Measurements from ENCODE around the gene MYF5. TPM values are rescaled to one million over a fixed set of nuclear protein-coding genes. Genes with fewer than 3 reads are reported as not detected.

The MYF5 gene
- total RNA-seq, 2 experiments from 2014 or later: not detected

- ChIA-PET POLR2A (no interaction called here), CTCF (no interaction called here)
- no peak for ATAC-seq
- no peak for TF ChIP-seq CTCF (IDR thresholded peaks at IDR 0.05)
- Mint-ChIP-seq H3K4me1 (ENCODE audit: low read depth) (no peaks in the 10 kb centered on the region), H3K27ac (no peak overlapping the region), H3K27me3 (no peaks in the 10 kb centered on the region), H3K36me3 (ENCODE audit: low read depth) (no peaks in the 10 kb centered on the region), H3K4me3 (no peak overlapping the region), H3K9me3 (no peaks in the 10 kb centered on the region)
- DNase-seq: no peak
- intact Hi-C loops (cut with micrococcal nuclease): no loop called here
Measured at GRCh38 chr12:80756875-80757274, 40.2 kb downstream of the MYF5 start.

DNA sequence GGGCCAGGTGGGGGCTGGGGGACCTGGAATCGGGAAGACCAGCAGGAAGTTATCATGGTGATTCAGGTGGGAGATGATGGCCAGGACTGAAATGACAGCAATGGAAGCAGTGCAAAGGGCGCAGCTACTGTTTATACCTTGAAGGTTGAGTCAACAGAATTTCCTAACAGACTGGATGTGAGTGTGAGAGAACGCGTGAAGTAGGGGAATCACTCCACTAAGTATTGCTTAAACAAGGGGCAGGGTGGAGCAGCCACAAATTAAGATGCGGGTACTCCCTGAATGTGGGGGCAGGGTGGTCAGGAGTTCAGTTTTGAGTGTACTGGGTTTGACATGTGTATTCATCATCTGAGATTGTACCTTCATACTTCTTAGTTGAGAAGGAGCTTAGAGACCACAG, 45.1 kb downstream of the MYF5 start:
- Mint-ChIP-seq H3K27ac (no peak overlapping the region), H3K4me1 (ENCODE audit: low read depth) (no peaks in the 10 kb centered on the region), H3K36me3 (ENCODE audit: low read depth) (no peaks in the 10 kb centered on the region), H3K4me3 (no peak overlapping the region), H3K27me3 (no peaks in the 10 kb centered on the region), H3K9me3 (no peaks in the 10 kb centered on the region)
- intact Hi-C loops (cut with micrococcal nuclease): loop anchor here (5.0 kb wide), 1 partner anchor 350 kb away; no protein-coding TSS in a partner anchor
- ATAC-seq (no peak), DNase-seq (no peak)
- TF ChIP-seq CTCF (IDR thresholded peaks at IDR 0.05): no peak
- POLR2A ChIA-PET: no interaction called here
- CTCF ChIA-PET: no interaction called here

DNA sequence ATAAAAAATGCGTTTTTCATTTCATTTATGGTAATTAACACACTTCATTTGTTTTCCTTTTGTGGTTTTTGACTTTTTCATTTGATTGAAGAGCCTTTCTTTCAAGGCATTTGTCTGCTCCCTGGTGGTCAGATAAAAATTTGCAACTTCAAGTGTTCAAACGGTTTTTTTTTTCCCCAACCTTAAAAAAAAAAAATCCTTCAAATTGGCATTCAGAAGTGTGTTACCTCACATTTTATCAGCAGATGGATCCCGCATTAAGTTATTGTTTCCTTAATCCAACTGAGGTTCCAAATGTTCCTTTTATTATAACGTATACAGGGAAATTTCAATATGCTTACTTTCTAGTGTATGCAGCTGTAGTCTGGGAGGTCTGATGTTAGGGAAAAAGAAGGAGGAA, 47.2 kb downstream of the MYF5 start:
- no peaks in the 10 kb centered on the region for H3K36me3 Mint-ChIP-seq (ENCODE audit: low read depth)
- no peak overlapping the region for H3K27ac Mint-ChIP-seq
- H3K4me1 Mint-ChIP-seq (ENCODE audit: low read depth): no peaks in the 10 kb centered on the region
- TF ChIP-seq CTCF (IDR thresholded peaks at IDR 0.05): peak; percentile 28
- CTCF ChIA-PET: interaction anchor here (1.5 kb wide), 1 partner anchor 351 kb away, joined by 3 read pairs; no protein-coding TSS in a partner anchor
- no peaks in the 10 kb centered on the region for H3K27me3 Mint-ChIP-seq
- no peak overlapping the region for H3K4me3 Mint-ChIP-seq
- POLR2A ChIA-PET: no interaction called here
- DNase-seq: peak; percentile 4
- no peak for ATAC-seq
- intact Hi-C loops (cut with micrococcal nuclease): loop anchor here (5.0 kb wide), 1 partner anchor 352 kb away; no protein-coding TSS in a partner anchor
- no peaks in the 10 kb centered on the region for H3K9me3 Mint-ChIP-seq

- TF ChIP-seq CTCF (IDR thresholded peaks at IDR 0.05): no peak
- ChIA-PET CTCF (no interaction called here), POLR2A (no interaction called here)
- Mint-ChIP-seq H3K9me3 (no peaks in the 10 kb centered on the region), H3K4me3 (no peak overlapping the region), H3K36me3 (ENCODE audit: low read depth) (no peaks in the 10 kb centered on the region), H3K27me3 (no peaks in the 10 kb centered on the region), H3K27ac (no peak overlapping the region), H3K4me1 (ENCODE audit: low read depth) (no peaks in the 10 kb centered on the region)
- ATAC-seq: no peak
- intact Hi-C loops (cut with micrococcal nuclease): no loop called here
- no peak for DNase-seq
Measured at GRCh38 chr12:80766210-80766609, 49.5 kb downstream of the MYF5 start.

GRCh38 chr12:80766897-80767296, 50.2 kb downstream of the MYF5 start:
- Mint-ChIP-seq H3K27me3 (no peaks in the 10 kb centered on the region), H3K4me3 (no peak overlapping the region), H3K4me1 (ENCODE audit: low read depth) (no peaks in the 10 kb centered on the region), H3K36me3 (ENCODE audit: low read depth) (no peaks in the 10 kb centered on the region), H3K27ac (no peak overlapping the region), H3K9me3 (peaks cover 1% of the 10 kb centered on the region)
- CTCF ChIA-PET: no interaction called here
- ATAC-seq: no peak
- intact Hi-C loops (cut with micrococcal nuclease): no loop called here
- TF ChIP-seq CTCF (IDR thresholded peaks at IDR 0.05): no peak
- DNase-seq: no peak
- POLR2A ChIA-PET: no interaction called here

Other genes starting within 250 kb of the MYF5 start
- gene MYF6, start 9.3 kb upstream of the MYF5 start, total RNA-seq: not detected
- not detected for gene LIN7A, start 221.0 kb downstream of the MYF5 start, total RNA-seq

All from activated CD8-positive, alpha-beta T cell treated with anti-CD3 and anti-CD28 coated beads for 36 hours (primary cell).